GM12875 (cell line): ENCODE data around the gene IGFBP6.

Experiments used
- H3K4me3 ChIP-seq: one replicate; pipeline ENCODE4 v1.5.1; 2011; ENCODE audit warnings: low read depth, low read length, control low read depth
- CTCF ChIP-seq: IDR thresholded peaks from 2 replicates; pipeline ENCODE4 v1.5.1; 2011; ENCODE audit warnings: low read depth, mild to moderate bottlenecking, control low read depth, inconsistent platforms, low read length, moderate library complexity, borderline replicate concordance; ENCODE audit not compliant: insufficient read depth

IGFBP6 gene

GRCh38 chr12:53068811-53069585 lies 28.5 kb upstream of the IGFBP6 start:
- H3K4me3 ChIP-seq, result no peak overlapping the region
- TF ChIP-seq CTCF, result no peak

DNA sequence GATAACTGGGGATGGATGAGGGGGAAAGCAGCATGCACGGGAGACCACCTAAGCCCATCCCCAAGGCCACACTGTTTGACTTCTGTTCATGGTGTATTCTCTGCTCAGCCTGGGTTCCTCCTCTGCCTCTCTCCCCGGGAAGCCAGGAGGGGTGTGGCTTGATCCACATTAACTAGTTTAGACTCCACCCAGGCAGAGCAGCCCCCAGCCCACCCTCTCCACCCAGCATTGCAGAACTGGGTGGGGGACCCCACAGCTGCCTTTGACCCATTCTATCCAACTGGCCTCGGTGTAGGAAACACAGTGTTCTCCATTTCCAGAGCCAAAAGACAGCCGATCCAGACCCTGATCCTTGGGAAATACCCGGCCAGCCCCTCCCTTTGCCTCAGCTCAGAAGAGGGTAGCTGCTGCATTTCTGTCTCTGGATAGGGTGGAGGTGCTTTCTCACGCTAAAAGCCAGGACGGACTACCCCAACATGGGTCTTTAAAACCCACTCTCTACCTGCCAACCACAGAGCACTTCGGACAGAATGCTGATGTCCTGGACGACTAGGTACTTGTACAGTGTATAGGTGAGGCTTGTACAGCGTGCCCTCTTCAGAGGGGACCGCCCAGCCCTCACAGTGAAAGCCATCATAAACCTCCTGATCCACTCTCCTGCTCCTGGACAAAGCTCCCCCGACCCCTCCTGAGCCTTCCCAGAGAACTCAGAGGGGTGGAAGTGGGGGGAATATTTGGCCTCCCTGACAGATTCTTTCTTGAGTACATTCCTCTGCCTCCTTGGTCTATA lies 27.7 kb upstream of the IGFBP6 start:
- H3K4me3 ChIP-seq, result no peak overlapping the region
- no peak for TF ChIP-seq CTCF

GRCh38 chr12:53070877-53071492 lies 26.5 kb upstream of the IGFBP6 start:
- TF ChIP-seq CTCF, result no peak
- H3K4me3 ChIP-seq, result no peak overlapping the region

GRCh38 chr12:53071591-53072551 lies 25.6 kb upstream of the IGFBP6 start:
- H3K4me3 ChIP-seq, result no peak overlapping the region
- no peak for TF ChIP-seq CTCF

DNA sequence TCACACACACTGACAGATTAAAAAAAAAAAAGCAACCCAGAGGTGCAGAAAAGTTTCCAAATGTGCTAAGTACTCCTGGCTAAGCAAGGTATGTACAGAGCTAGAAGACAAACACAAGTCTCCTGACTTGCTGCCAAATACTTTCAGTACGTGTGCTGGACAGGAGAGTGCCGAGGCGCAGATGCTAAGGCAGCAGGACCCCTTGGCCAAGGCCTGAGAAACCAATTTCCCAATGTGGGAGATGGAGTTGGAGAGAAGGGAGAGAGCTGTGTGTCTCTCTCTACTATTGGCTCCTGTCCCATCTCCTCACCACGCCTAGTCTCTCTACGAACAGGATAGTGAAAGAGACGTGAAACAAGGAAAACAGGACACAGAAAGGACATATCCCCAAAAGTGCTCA lies 23.6 kb upstream of the IGFBP6 start:
- no peak for TF ChIP-seq CTCF
- H3K4me3 ChIP-seq, result no peak overlapping the region

GRCh38 chr12:53074283-53074998 lies 23.0 kb upstream of the IGFBP6 start:
- H3K4me3 ChIP-seq, result no peak overlapping the region
- no peak for TF ChIP-seq CTCF
